Loucy (cell line): Measurements from ENCODE around the gene SORCS2.

Experiments used
- H2AFZ ChIP-seq: fragments of 200-600 bp; sonication (generic); 2 replicates; pipeline ENCODE4 v1.6.0; 2016; ENCODE audit warnings: antibody characterized with exemption, mild to moderate bottlenecking, low read length, moderate library complexity
- H3F3A ChIP-seq: fragments of 200-600 bp; 2 replicates; pipeline ENCODE4 v1.6.0; 2016; ENCODE audit warnings: antibody characterized with exemption, low read depth, mild to moderate bottlenecking
- H3K27me3 ChIP-seq: fragments of 200-600 bp; sonication (generic); 2 replicates; pipeline ENCODE4 v1.6.1; 2014; ENCODE audit warnings: low read length, mild to moderate bottlenecking; ENCODE audit not compliant: insufficient read depth, poor library complexity, severe bottlenecking
- H3K36me3 ChIP-seq: fragments of 200-600 bp; sonication (generic); 2 replicates; pipeline ENCODE4 v1.6.1; 2016; ENCODE audit warnings: low read length; ENCODE audit not compliant: insufficient read depth
- H3K4me1 ChIP-seq: fragments of 200-600 bp; sonication (generic); 2 replicates; pipeline ENCODE4 v1.5.1; 2014; ENCODE audit warnings: low read length, mild to moderate bottlenecking; ENCODE audit not compliant: insufficient read depth, poor library complexity, severe bottlenecking
- H3K4me2 ChIP-seq: fragments of 200-600 bp; sonication (generic); 2 replicates; pipeline ENCODE4 v1.6.0; 2014; ENCODE audit warnings: antibody characterized with exemption, low read length, low read depth, mild to moderate bottlenecking; ENCODE audit not compliant: poor library complexity, severe bottlenecking
- H3K4me3 ChIP-seq: fragments of 200-600 bp; sonication (generic); 2 replicates; pipeline ENCODE4 v1.5.1; 2014; ENCODE audit warnings: low read length, mild to moderate bottlenecking, mixed read lengths; ENCODE audit not compliant: poor library complexity, severe bottlenecking
- H3K79me2 ChIP-seq: fragments of 200-600 bp; sonication (generic); 2 replicates; pipeline ENCODE4 v1.6.1; 2014; ENCODE audit warnings: low read length; ENCODE audit not compliant: insufficient read depth
- H3K9ac ChIP-seq: fragments of 200-600 bp; sonication (generic); 2 replicates; pipeline ENCODE4 v1.6.0; 2014; ENCODE audit warnings: mild to moderate bottlenecking, low read depth, low read length, moderate library complexity; ENCODE audit not compliant: poor library complexity, severe bottlenecking
- H3K9me2 ChIP-seq: fragments of 200-600 bp; sonication (generic); replicated peaks from 2 replicates; pipeline ENCODE4 v1.6.1; 2016; ENCODE audit warnings: low read depth, low read length, mixed read lengths
- H3K9me3 ChIP-seq: fragments of 200-600 bp; sonication (generic); 2 replicates; pipeline ENCODE4 v1.6.1; 2014; ENCODE audit warnings: mild to moderate bottlenecking, antibody characterized with exemption, low read length, low read depth; ENCODE audit not compliant: insufficient read depth
- H4K20me1 ChIP-seq: fragments of 200-600 bp; sonication (generic); 2 replicates; pipeline ENCODE4 v1.6.0; 2014; ENCODE audit warnings: antibody characterized with exemption, low read length, mild to moderate bottlenecking; ENCODE audit not compliant: insufficient read depth, poor library complexity, severe bottlenecking
- CTCF ChIP-seq: fragments of 200-600 bp; sonication (generic); conservative IDR thresholded peaks from 2 replicates; pipeline ENCODE4 v1.5.1; 2014; ENCODE audit warnings: mild to moderate bottlenecking, antibody characterized with exemption, low read length
- EZH2phosphoT487 ChIP-seq: fragments of 200-600 bp; IDR thresholded peaks from 2 replicates; pipeline ENCODE4 v1.6.1; 2018; ENCODE audit warnings: antibody characterized with exemption, mild to moderate bottlenecking, moderate library complexity, borderline replicate concordance

SORCS2 gene

GRCh38 chr4:7549866-7550265 lies 357.5 kb downstream of the SORCS2 start:
- H3K79me2 ChIP-seq: no peaks in the 10 kb centered on the region
- no peaks in the 10 kb centered on the region for H3K9me2 ChIP-seq
- no peak overlapping the region for H3K4me3 ChIP-seq
- H3K9me3 ChIP-seq: peaks cover 10% of the 10 kb centered on the region; the same call in 1 of the 2 replicates
- no peaks in the 10 kb centered on the region for H3K36me3 ChIP-seq
- no peaks in the 10 kb centered on the region for H3F3A ChIP-seq
- H3K27me3 ChIP-seq: no peaks in the 10 kb centered on the region
- no peak for TF ChIP-seq CTCF
- no peak for TF ChIP-seq EZH2phosphoT487
- H2AFZ ChIP-seq: no peak overlapping the region
- H3K4me1 ChIP-seq: no peaks in the 10 kb centered on the region
- H3K4me2 ChIP-seq: no peak overlapping the region
- no peak overlapping the region for H3K9ac ChIP-seq
- H4K20me1 ChIP-seq: no peaks in the 10 kb centered on the region

GRCh38 chr4:7552466-7552865 lies 360.1 kb downstream of the SORCS2 start:
- no peaks in the 10 kb centered on the region for H3F3A ChIP-seq
- H3K4me2 ChIP-seq: no peak overlapping the region
- TF ChIP-seq CTCF: no peak
- TF ChIP-seq EZH2phosphoT487: no peak
- no peak overlapping the region for H2AFZ ChIP-seq
- H3K79me2 ChIP-seq: no peaks in the 10 kb centered on the region
- H3K9me2 ChIP-seq: no peaks in the 10 kb centered on the region
- H3K4me3 ChIP-seq: no peak overlapping the region
- H3K36me3 ChIP-seq: no peaks in the 10 kb centered on the region
- H3K9ac ChIP-seq: no peak overlapping the region
- peaks cover 18% of the 10 kb centered on the region; the same call in 1 of the 2 replicates for H3K9me3 ChIP-seq
- no peaks in the 10 kb centered on the region for H4K20me1 ChIP-seq
- H3K27me3 ChIP-seq: no peaks in the 10 kb centered on the region
- H3K4me1 ChIP-seq: no peaks in the 10 kb centered on the region

DNA sequence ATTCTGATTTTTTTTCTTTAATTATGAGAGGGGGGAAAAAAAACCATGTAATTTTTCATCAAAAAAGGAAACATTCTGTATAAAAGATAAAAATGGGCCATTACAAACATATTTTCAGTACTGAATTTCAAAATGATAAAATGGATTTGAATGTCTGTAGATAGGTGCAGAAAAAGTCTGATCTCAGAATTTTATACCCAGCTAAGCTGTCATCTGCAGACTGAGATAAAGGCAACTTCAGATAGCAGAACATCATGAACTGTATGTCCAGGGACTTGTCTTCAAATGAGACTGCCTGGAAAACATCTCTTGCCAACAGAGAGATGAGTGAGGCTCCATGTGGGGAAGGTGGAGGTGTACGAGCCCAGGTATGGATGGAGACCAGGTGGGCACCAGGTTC lies 360.9 kb downstream of the SORCS2 start:
- H3K4me3 ChIP-seq: no peak overlapping the region
- H3K9me3 ChIP-seq: peaks cover 26% of the 10 kb centered on the region; the same call in 1 of the 2 replicates
- no peaks in the 10 kb centered on the region for H3K9me2 ChIP-seq
- H3K9ac ChIP-seq: no peak overlapping the region
- no peak overlapping the region for H2AFZ ChIP-seq
- no peaks in the 10 kb centered on the region for H3K36me3 ChIP-seq
- H3F3A ChIP-seq: no peaks in the 10 kb centered on the region
- H3K4me1 ChIP-seq: no peaks in the 10 kb centered on the region
- H3K4me2 ChIP-seq: no peak overlapping the region
- TF ChIP-seq CTCF (no peak), EZH2phosphoT487 (no peak)
- H4K20me1 ChIP-seq: no peaks in the 10 kb centered on the region
- no peaks in the 10 kb centered on the region for H3K27me3 ChIP-seq
- no peaks in the 10 kb centered on the region for H3K79me2 ChIP-seq
